Measurements from ENCODE around the gene PHIP.
"Not testable (repeated sequence)": the region's sequence is repeated elsewhere in the genome, so short reads cannot be mapped to it uniquely, and the experiment has no call there.

Gene PHIP

DNA sequence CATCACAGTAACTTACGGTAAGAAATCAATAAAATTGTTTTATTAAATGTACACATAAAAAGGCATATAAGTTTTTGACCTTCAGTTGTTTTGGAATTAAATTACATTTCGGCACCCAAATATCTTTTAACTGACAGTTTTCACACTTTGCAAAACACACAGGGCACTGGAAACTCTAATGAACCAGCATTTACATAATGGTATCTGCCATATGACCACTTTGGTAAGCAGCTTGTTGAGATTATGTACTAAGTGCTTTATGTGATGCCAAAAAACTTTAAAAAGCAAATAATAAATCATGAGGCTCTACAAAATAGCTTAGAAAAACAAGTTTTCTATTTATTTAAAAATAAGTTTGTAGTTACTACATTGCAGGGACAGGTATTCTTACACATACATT is 142.5 kb downstream of the PHIP start:
- TF ChIP-seq POLR2A (IDR thresholded peaks at IDR 0.05; ENCODE audit: extremely low read depth, insufficient read length) (no peak), MYC (IDR thresholded peaks at IDR 0.05; ENCODE audit: low read depth, low read length) (no peak)
- TF ChIP-seq, protein P1, sequence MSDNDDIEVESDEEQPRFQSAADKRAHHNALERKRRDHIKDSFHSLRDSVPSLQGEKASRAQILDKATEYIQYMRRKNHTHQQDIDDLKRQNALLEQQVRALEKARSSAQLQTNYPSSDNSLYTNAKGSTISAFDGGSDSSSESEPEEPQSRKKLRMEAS (IDR thresholded peaks at IDR 0.05; ENCODE audit: low read depth, low read length) = no peak
- TF ChIP-seq, protein P2, sequence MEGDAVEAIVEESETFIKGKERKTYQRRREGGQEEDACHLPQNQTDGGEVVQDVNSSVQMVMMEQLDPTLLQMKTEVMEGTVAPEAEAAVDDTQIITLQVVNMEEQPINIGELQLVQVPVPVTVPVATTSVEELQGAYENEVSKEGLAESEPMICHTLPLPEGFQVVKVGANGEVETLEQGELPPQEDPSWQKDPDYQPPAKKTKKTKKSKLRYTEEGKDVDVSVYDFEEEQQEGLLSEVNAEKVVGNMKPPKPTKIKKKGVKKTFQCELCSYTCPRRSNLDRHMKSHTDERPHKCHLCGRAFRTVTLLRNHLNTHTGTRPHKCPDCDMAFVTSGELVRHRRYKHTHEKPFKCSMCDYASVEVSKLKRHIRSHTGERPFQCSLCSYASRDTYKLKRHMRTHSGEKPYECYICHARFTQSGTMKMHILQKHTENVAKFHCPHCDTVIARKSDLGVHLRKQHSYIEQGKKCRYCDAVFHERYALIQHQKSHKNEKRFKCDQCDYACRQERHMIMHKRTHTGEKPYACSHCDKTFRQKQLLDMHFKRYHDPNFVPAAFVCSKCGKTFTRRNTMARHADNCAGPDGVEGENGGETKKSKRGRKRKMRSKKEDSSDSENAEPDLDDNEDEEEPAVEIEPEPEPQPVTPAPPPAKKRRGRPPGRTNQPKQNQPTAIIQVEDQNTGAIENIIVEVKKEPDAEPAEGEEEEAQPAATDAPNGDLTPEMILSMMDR (IDR thresholded peaks at IDR 0.05; ENCODE audit: low read depth, low read length) = no peak
- H3K4me3 ChIP-seq (ENCODE audit: low read depth, low read length) = no peak overlapping the region
- no peak for DNase-seq (ENCODE audit: low read depth)

GRCh38 chr6:78925317-78925716 is 152.7 kb downstream of the PHIP start:
- DNase-seq (ENCODE audit: low read depth) = no peak
- no peak overlapping the region for H3K4me3 ChIP-seq (ENCODE audit: low read depth, low read length)
- TF ChIP-seq, protein P1 (IDR thresholded peaks at IDR 0.05; ENCODE audit: low read depth, low read length) = no peak
- TF ChIP-seq, protein P2 (IDR thresholded peaks at IDR 0.05; ENCODE audit: low read depth, low read length) = no peak
- TF ChIP-seq POLR2A (IDR thresholded peaks at IDR 0.05; ENCODE audit: extremely low read depth, insufficient read length) (no peak), MYC (IDR thresholded peaks at IDR 0.05; ENCODE audit: low read depth, low read length) (no peak)

- H3K4me3 ChIP-seq (ENCODE audit: low read depth, low read length); DNase-seq (ENCODE audit: low read depth): not testable (repeated sequence)
Observed at GRCh38 chr6:78921168-78921567, 156.9 kb downstream of the PHIP start.

GRCh38 chr6:78917788-78918187 is 160.3 kb downstream of the PHIP start:
- DNase-seq (ENCODE audit: low read depth) = no peak
- TF ChIP-seq, protein P2 (IDR thresholded peaks at IDR 0.05; ENCODE audit: low read depth, low read length) = no peak
- TF ChIP-seq, protein P1 (IDR thresholded peaks at IDR 0.05; ENCODE audit: low read depth, low read length) = no peak
- TF ChIP-seq POLR2A (IDR thresholded peaks at IDR 0.05; ENCODE audit: extremely low read depth, insufficient read length) (no peak), MYC (IDR thresholded peaks at IDR 0.05; ENCODE audit: low read depth, low read length) (no peak)
- H3K4me3 ChIP-seq (ENCODE audit: low read depth, low read length) = no peak overlapping the region

- no peak for DNase-seq (ENCODE audit: low read depth)
- H3K4me3 ChIP-seq (ENCODE audit: low read depth, low read length) = no peak overlapping the region
- TF ChIP-seq, protein P2 (IDR thresholded peaks at IDR 0.05; ENCODE audit: low read depth, low read length) = no peak
- TF ChIP-seq POLR2A (IDR thresholded peaks at IDR 0.05; ENCODE audit: extremely low read depth, insufficient read length) (no peak), MYC (IDR thresholded peaks at IDR 0.05; ENCODE audit: low read depth, low read length) (no peak)
- TF ChIP-seq, protein P1 (IDR thresholded peaks at IDR 0.05; ENCODE audit: low read depth, low read length) = no peak
Observed at GRCh38 chr6:78916411-78916810, 161.6 kb downstream of the PHIP start.

GRCh38 chr6:78911218-78911940 is 166.7 kb downstream of the PHIP start:
- DNase-seq (ENCODE audit: low read depth) = no peak
- no peak overlapping the region for H3K4me3 ChIP-seq (ENCODE audit: low read depth, low read length)
- TF ChIP-seq, protein P1 (IDR thresholded peaks at IDR 0.05; ENCODE audit: low read depth, low read length) = no peak
- TF ChIP-seq, protein P2 (IDR thresholded peaks at IDR 0.05; ENCODE audit: low read depth, low read length) = no peak
- no peak for TF ChIP-seq MYC (IDR thresholded peaks at IDR 0.05; ENCODE audit: low read depth, low read length)
- TF ChIP-seq POLR2A (IDR thresholded peaks at IDR 0.05; ENCODE audit: extremely low read depth, insufficient read length) = no peak
